HCT116 (cell line): ENCODE results near the gene FGGY. TPM values are rescaled to one million over a fixed set of nuclear protein-coding genes. Genes with fewer than 3 reads are reported as not detected.

Experiments
- ATAC-seq: fragments of 200-7000 bp; cut with Tn5 transposase; 2 replicates; pipeline ENCODE4 v1.9.1; 2020; ENCODE audit warnings: mild to moderate bottlenecking, moderate library complexity
- BruUV-seq: library from RNA; stranded (reverse); fragments of 400-500 nt; replicated peaks from 2 replicates; lab custom pipeline; 2021; lab: Mats Ljungman, UMichigan
- CTCF ChIA-PET: fragments of 300-600 bp; sonication (Branson Sonifier 250); formaldehyde crosslinking; loops from one replicate; lab custom pipeline; 2021; ENCODE audit warnings: antibody characterized with exemption; lab: Charles Lee
- POLR2A ChIA-PET: fragments of 300-600, 350-600 bp; sonication (Branson Sonifier 250); formaldehyde crosslinking; loops from one replicate; lab custom pipeline; 2021; ENCODE audit warnings: antibody characterized with exemption; lab: Charles Lee
- RAD21 ChIA-PET, 2 experiments: fragments of 300-600 bp; sonication (Branson Sonifier 250); formaldehyde crosslinking; loops; one replicate each; lab custom pipeline; 2023; ENCODE audit warnings: low total read pairs in 2 of 2; ENCODE audit not compliant: uncharacterized antibody in 2 of 2, unreplicated experiment in 2 of 2, low non-redundant PET in 1 of 2; lab: Charles Lee
- DNase-seq: peaks from one replicate; pipeline ENCODE4 v3.0.0-alpha.2; 2010; ENCODE audit warnings: low read depth, low spot score
- H2AFZ ChIP-seq: fragments of 200-600 bp; shearing (Covaris generic), sonication (generic); 2 replicates; pipeline ENCODE4 v1.6.1; 2017; ENCODE audit warnings: low read depth, mixed run types, mixed read lengths, antibody characterized with exemption, low read length; ENCODE audit not compliant: poor library complexity, severe bottlenecking
- H3K27ac ChIP-seq: 2 replicates; pipeline ENCODE4 v1.5.1; 2012; ENCODE audit warnings: low read depth, low read length
- H3K27me3 ChIP-seq: fragments of 200-600 bp; sonication (generic); 2 replicates; pipeline ENCODE4 v1.6.1; 2016; ENCODE audit warnings: mixed run types, low read length, mixed read lengths; ENCODE audit not compliant: insufficient read depth
- H3K36me3 ChIP-seq, 2 experiments: fragments of 200-500 bp in 1 of 2; fragments of 200-600 bp in 1 of 2; sonication (Bioruptor generic) in 1 of 2; sonication (generic) in 1 of 2; 2 replicates each; pipeline versions ENCODE4 v1.5.1 to v1.6.1; 2014 to 2016; ENCODE audit warnings: low read length in 2 of 2, inconsistent platforms in 1 of 2, mixed read lengths in 1 of 2, mixed run types in 1 of 2; ENCODE audit not compliant: insufficient read depth in 2 of 2, control insufficient read depth in 1 of 2
- H3K4me1 ChIP-seq, 2 experiments: fragments of 200-600 bp in 1 of 2; sonication (generic) in 1 of 2; 2 replicates each; pipeline versions ENCODE4 v1.5.1 to v1.6.1; 2012 to 2017; ENCODE audit warnings: low read length in 2 of 2, inconsistent platforms in 1 of 2, mild to moderate bottlenecking in 1 of 2, mixed read lengths in 1 of 2, mixed run types in 1 of 2, moderate library complexity in 1 of 2; ENCODE audit not compliant: insufficient read depth in 2 of 2, control insufficient read depth in 1 of 2
- H3K4me2 ChIP-seq: fragments of 200-600 bp; sonication (generic); 2 replicates; pipeline ENCODE4 v1.6.1; 2017; ENCODE audit warnings: mixed run types, low read length, mixed read lengths
- H3K4me3 ChIP-seq, 2 experiments: fragments of 200-600 bp in 1 of 2; sonication (generic) in 1 of 2; replicated peaks in 1 of 2; 2 replicates each; pipeline ENCODE4 v1.5.1; 2011 to 2016; ENCODE audit warnings: low read length in 2 of 2, control low read depth in 1 of 2, low read depth in 1 of 2, mild to moderate bottlenecking in 1 of 2, mixed read lengths in 1 of 2, mixed run types in 1 of 2
- H3K79me2 ChIP-seq: fragments of 200-600 bp; sonication (generic); 2 replicates; pipeline ENCODE4 v1.6.1; 2017; ENCODE audit warnings: mild to moderate bottlenecking, mixed run types, low read length, moderate library complexity, mixed read lengths; ENCODE audit not compliant: insufficient read depth
- H3K9ac ChIP-seq: fragments of 200-600 bp; sonication (generic); 2 replicates; pipeline ENCODE4 v1.6.1; 2016; ENCODE audit warnings: low read length, mixed read lengths
- H3K9me2 ChIP-seq: fragments of 200-600 bp; sonication (generic), shearing (Covaris generic); 2 replicates; pipeline ENCODE4 v1.6.1; 2017; ENCODE audit warnings: mixed run types, mild to moderate bottlenecking, moderate library complexity; ENCODE audit not compliant: insufficient read depth
- H3K9me3 ChIP-seq, 2 experiments: fragments of 200-500 bp in 1 of 2; fragments of 200-600 bp in 1 of 2; sonication (Bioruptor generic) in 1 of 2; sonication (generic) in 1 of 2; 2 replicates each; pipeline ENCODE4 v1.6.1; 2014 to 2017; ENCODE audit warnings: low read length in 2 of 2, mixed read lengths in 2 of 2, inconsistent platforms in 1 of 2, low read depth in 1 of 2, mild to moderate bottlenecking in 1 of 2, mixed run types in 1 of 2, moderate library complexity in 1 of 2; ENCODE audit not compliant: control insufficient read depth in 1 of 2, insufficient read depth in 1 of 2
- H4K20me1 ChIP-seq: fragments of 200-600 bp; sonication (generic), shearing (Covaris generic); 2 replicates; pipeline ENCODE4 v1.6.1; 2017; ENCODE audit warnings: mixed run types, mild to moderate bottlenecking, moderate library complexity; ENCODE audit not compliant: insufficient read depth
- CBX3 ChIP-seq: IDR thresholded peaks from 2 replicates; pipeline ENCODE4 v1.6.1; 2012; ENCODE audit warnings: low read depth
- CEBPB ChIP-seq: IDR thresholded peaks from 2 replicates; pipeline ENCODE4 v1.6.1; 2012; ENCODE audit warnings: low read depth
- ELF1 ChIP-seq: IDR thresholded peaks from 2 replicates; pipeline ENCODE4 v1.6.1; 2012; ENCODE audit warnings: low read depth, borderline replicate concordance
- EZH2phosphoT487 ChIP-seq: fragments of 200-600 bp; IDR thresholded peaks from 2 replicates; pipeline ENCODE4 v1.6.1; 2018; ENCODE audit warnings: antibody characterized with exemption, borderline replicate concordance
- POLR2A ChIP-seq: IDR thresholded peaks from 2 replicates; pipeline ENCODE4 v1.7.0; 2011; ENCODE audit warnings: borderline replicate concordance; ENCODE audit not compliant: insufficient read depth, insufficient read length; ENCODE audit errors: extremely low read depth
- RAD21 ChIP-seq: IDR thresholded peaks from 2 replicates; pipeline ENCODE4 v1.6.1; 2012; ENCODE audit warnings: low read depth, mild to moderate bottlenecking
- SP1 ChIP-seq: IDR thresholded peaks from 2 replicates; pipeline ENCODE4 v1.6.1; 2012; ENCODE audit warnings: low read depth
- TCF7L2 ChIP-seq: IDR thresholded peaks from 2 replicates; pipeline ENCODE4 v1.7.0; 2011; ENCODE audit warnings: borderline replicate concordance, inconsistent platforms; ENCODE audit not compliant: insufficient read depth, insufficient read length; ENCODE audit errors: extremely low read depth
- YY1 ChIP-seq: IDR thresholded peaks from 2 replicates; pipeline ENCODE4 v1.6.1; 2011; ENCODE audit warnings: low read length, low read depth, moderate library complexity, mild to moderate bottlenecking; ENCODE audit not compliant: insufficient replicate concordance; ENCODE audit errors: extremely low read depth
- ZBTB33 ChIP-seq: IDR thresholded peaks from 2 replicates; pipeline ENCODE4 v1.6.1; 2011; ENCODE audit warnings: mild to moderate bottlenecking, low read length, moderate library complexity; ENCODE audit not compliant: insufficient replicate concordance; ENCODE audit errors: extremely low read depth
- ZFX ChIP-seq: fragments of 450-650 bp; IDR thresholded peaks from 2 replicates; pipeline ENCODE4 v1.6.1; 2017
- intact Hi-C: fragments of 100-400 bp; cut with micrococcal nuclease; formaldehyde crosslinking; loops from 2 replicates; pipeline ENCODE4 v1.10.0; 2022
- total RNA-seq: library from RNA; stranded (reverse); gene quantifications from one replicate; pipeline ENCODE4 v1.2.1, GENCODE V29; 2021; ENCODE audit not compliant: unreplicated experiment
- TF ChIP-seq, protein P1 (sequence below), 3 experiments: fragments of 200-600 bp in 1 of 3; sonication (generic) in 1 of 3; IDR thresholded peaks in 2 of 3; conservative IDR thresholded peaks in 1 of 3; 2 replicates each; pipeline ENCODE4 v1.5.1; 2012 to 2017; ENCODE audit warnings: low read depth in 2 of 3, low read length in 2 of 3, antibody characterized with exemption in 1 of 3, borderline replicate concordance in 1 of 3, control low read depth in 1 of 3, mild to moderate bottlenecking in 1 of 3, mixed read lengths in 1 of 3, mixed run types in 1 of 3, moderate library complexity in 1 of 3; ENCODE audit not compliant: insufficient read depth in 1 of 3
- TF ChIP-seq, protein P2 (sequence below): IDR thresholded peaks from 2 replicates; pipeline ENCODE4 v1.6.1; 2012

FGGY gene
- total RNA-seq, 1 experiment from 2014 or later = 10.6 TPM

- H3K9me2 ChIP-seq = no peaks in the 10 kb centered on the region
- TF ChIP-seq SP1 = 0 out of 2 replicates have a peak, but pooled peaks have one; percentile 10
- no peak for TF ChIP-seq ZBTB33
- RAD21 ChIA-PET = no interaction called here
- no peaks in the 10 kb centered on the region for H3K27me3 ChIP-seq
- no peaks in the 10 kb centered on the region for H4K20me1 ChIP-seq
- POLR2A ChIA-PET = no interaction called here
- no peak overlapping the region for H2AFZ ChIP-seq
- BruUV-seq = no TSS peak
- H3K4me2 ChIP-seq = no peak overlapping the region
- DNase-seq = no peak
- H3K9me3 ChIP-seq = no peaks in the 10 kb centered on the region
- no peak overlapping the region for H3K9ac ChIP-seq
- no peaks in the 10 kb centered on the region for H3K79me2 ChIP-seq
- intact Hi-C loops = no loop called here
- ATAC-seq = no peak
- CTCF ChIA-PET = no interaction called here
- H3K27ac ChIP-seq = no peak overlapping the region
- no peak overlapping the region for H3K4me3 ChIP-seq
- H3K36me3 ChIP-seq = no peaks in the 10 kb centered on the region
- peaks cover 0 to 4% of the 10 kb centered on the region in 2 experiments; a peak in 1 of 4 replicates for H3K4me1 ChIP-seq
Measured at GRCh38 chr1:59596432-59596831, 299.5 kb downstream of the FGGY start.

GRCh38 chr1:59596956-59597355 is 300.1 kb downstream of the FGGY start:
- no peak overlapping the region for H3K27ac ChIP-seq
- no peak overlapping the region for H3K4me3 ChIP-seq
- intact Hi-C loops = no loop called here
- no peak for ATAC-seq
- BruUV-seq = no TSS peak
- H3K9ac ChIP-seq = no peak overlapping the region
- DNase-seq = no peak
- H4K20me1 ChIP-seq = no peaks in the 10 kb centered on the region
- ChIA-PET CTCF (no interaction called here), RAD21 (no interaction called here), POLR2A (no interaction called here)
- H3K9me3 ChIP-seq = no peaks in the 10 kb centered on the region
- H3K79me2 ChIP-seq = no peaks in the 10 kb centered on the region
- no peaks in the 10 kb centered on the region for H3K9me2 ChIP-seq
- TF ChIP-seq, protein P1, sequence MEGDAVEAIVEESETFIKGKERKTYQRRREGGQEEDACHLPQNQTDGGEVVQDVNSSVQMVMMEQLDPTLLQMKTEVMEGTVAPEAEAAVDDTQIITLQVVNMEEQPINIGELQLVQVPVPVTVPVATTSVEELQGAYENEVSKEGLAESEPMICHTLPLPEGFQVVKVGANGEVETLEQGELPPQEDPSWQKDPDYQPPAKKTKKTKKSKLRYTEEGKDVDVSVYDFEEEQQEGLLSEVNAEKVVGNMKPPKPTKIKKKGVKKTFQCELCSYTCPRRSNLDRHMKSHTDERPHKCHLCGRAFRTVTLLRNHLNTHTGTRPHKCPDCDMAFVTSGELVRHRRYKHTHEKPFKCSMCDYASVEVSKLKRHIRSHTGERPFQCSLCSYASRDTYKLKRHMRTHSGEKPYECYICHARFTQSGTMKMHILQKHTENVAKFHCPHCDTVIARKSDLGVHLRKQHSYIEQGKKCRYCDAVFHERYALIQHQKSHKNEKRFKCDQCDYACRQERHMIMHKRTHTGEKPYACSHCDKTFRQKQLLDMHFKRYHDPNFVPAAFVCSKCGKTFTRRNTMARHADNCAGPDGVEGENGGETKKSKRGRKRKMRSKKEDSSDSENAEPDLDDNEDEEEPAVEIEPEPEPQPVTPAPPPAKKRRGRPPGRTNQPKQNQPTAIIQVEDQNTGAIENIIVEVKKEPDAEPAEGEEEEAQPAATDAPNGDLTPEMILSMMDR (IDR thresholded peaks at IDR 0.05 in 2 of 3, conservative IDR thresholded peaks at IDR 0.05 in 1 of 3; ENCODE audit: borderline replicate concordance in 1 of 3, insufficient read depth in 1 of 3, low read depth in 2 of 3, low read length in 2 of 3) = no peak
- no peak for TF ChIP-seq POLR2A
- TF ChIP-seq YY1 = no peak
- TF ChIP-seq ZFX = no peak
- no peak for TF ChIP-seq ELF1
- TF ChIP-seq, protein P2, sequence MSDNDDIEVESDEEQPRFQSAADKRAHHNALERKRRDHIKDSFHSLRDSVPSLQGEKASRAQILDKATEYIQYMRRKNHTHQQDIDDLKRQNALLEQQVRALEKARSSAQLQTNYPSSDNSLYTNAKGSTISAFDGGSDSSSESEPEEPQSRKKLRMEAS = no peak
- TF ChIP-seq EZH2phosphoT487 = no peak
- no peak for TF ChIP-seq TCF7L2
- no peak for TF ChIP-seq CEBPB
- TF ChIP-seq RAD21 = no peak
- no peak for TF ChIP-seq CBX3
- no peaks in the 10 kb centered on the region for H3K36me3 ChIP-seq
- H3K4me1 ChIP-seq = peaks cover 0 to 4% of the 10 kb centered on the region in 2 experiments; a peak in 1 of 4 replicates
- H3K27me3 ChIP-seq = no peaks in the 10 kb centered on the region
- H3K4me2 ChIP-seq = no peak overlapping the region
- H2AFZ ChIP-seq = no peak overlapping the region
